ENCODE data around the gene EXOC7.
"Not testable (repeated sequence)": the region's sequence is repeated elsewhere in the genome, so short reads cannot be mapped to it uniquely, and the experiment has no call there.

EXOC7 gene

DNA sequence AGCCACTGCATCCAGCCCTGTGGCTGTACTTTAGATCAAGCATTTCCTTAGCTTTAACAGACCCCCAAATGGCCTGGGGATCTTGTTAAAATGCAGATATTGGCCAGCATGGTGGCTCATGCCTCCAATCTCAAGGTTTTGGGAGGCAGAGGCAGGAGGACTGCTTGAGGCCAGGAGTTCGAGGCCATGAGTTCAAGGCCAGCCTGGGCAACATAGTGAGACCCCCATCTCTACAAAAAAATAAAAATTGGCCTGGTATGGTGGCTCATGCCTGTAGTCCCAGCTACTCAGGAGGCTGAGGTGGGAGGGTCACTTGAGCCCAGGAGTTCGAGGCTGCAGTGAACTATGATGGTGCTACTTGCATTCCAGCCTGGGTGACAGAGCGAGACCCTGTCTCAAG is 60.7 kb downstream of the EXOC7 start:
- DNase-seq, ATAC-seq: not testable (repeated sequence)

DNA sequence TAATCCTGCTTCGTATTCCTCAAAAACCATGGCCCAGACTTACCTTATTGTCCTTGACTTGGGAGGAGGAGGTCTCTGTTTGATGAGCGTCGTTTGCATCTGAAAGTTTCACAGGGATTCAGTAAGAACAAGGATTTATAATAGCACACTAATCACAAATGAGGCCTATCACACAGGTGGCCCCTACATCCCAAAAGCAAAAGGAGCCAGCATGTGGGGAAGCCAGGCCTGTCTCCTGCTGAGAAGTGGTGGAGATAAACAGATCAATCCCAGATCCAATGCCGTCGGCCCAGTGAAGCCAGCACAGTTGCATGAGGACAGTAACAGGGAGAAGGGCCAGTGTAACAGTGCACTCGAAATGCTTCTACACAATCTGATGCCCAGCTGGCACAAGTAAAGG is 63.2 kb downstream of the EXOC7 start:
- DNase-seq = no peak
- no peak for ATAC-seq

DNA sequence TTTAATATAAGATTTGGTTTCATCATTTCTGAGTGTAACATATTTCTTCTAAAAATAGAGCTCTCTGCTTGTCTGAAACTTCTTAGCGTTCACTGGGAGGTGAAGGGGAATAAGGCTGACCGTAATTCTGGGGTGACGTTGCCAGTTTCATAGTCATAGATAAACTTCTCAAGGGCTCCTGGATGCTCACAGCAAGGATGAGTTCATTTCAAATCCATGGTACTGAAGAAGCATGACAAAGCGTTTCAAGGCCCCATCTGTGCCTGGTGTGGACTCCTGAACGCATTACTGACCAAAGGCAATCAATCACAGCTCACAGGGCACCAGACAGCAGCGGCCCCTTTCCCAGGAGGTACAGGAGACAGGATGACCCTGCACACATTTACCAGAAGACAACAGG is 64.5 kb downstream of the EXOC7 start:
- ATAC-seq = no peak
- no peak for DNase-seq

DNA sequence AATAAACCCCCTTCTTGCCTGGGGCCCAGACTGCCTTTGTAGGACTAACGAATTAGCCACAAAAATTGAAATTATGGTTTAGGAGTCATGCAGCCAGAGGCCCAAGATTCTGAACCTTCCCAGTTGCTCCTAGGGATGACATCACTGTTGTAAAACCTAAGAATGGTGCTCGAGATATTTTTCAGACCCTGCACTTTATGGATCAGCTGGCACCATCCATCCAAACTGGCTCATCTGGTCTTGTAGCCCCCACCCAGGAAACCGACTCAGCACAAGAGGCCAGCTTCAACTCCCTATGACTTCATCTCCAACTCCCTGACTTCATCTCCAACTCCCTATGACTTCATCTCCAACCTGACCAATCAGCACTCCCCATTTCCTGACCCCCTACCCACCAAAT is 65.5 kb downstream of the EXOC7 start:
- DNase-seq (no peak), ATAC-seq (no peak)

DNA sequence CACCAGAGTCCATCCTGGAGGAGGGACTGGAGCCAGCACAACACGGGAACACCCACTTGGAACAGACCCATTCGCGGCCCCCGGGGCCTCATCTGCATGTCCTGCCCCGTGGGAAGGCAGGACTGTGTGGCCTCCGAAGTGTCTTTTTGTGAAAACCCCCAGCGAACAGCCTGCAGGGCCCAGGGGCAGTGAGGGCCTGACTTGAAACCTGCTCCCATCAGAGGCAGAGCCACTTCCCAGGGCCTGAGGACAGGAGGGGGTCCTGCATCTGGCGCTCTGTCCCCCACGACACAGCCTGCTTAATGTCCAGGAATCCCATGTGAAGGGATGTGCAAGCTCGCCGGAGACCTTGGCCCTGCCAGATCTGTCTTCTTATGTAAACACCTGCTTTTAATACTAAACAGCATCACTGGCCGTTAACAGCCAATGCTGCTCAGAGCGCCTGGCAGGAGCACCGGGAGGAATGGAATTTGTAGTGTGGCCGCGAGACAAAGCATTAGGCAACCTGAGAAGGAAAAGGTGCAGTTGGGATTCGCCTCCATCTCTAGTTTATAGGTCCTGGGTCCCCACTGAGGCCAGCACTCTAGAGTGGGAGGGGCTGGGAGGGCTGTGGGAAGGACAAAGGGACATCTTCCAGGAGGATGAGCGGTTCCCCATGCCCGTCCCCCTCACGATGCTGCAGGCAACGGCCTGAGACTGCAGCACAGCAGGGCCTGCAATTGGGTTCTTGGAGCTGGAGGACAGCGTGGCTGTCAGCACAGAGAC is 66.9 kb downstream of the EXOC7 start:
- no peak for ATAC-seq

DNA sequence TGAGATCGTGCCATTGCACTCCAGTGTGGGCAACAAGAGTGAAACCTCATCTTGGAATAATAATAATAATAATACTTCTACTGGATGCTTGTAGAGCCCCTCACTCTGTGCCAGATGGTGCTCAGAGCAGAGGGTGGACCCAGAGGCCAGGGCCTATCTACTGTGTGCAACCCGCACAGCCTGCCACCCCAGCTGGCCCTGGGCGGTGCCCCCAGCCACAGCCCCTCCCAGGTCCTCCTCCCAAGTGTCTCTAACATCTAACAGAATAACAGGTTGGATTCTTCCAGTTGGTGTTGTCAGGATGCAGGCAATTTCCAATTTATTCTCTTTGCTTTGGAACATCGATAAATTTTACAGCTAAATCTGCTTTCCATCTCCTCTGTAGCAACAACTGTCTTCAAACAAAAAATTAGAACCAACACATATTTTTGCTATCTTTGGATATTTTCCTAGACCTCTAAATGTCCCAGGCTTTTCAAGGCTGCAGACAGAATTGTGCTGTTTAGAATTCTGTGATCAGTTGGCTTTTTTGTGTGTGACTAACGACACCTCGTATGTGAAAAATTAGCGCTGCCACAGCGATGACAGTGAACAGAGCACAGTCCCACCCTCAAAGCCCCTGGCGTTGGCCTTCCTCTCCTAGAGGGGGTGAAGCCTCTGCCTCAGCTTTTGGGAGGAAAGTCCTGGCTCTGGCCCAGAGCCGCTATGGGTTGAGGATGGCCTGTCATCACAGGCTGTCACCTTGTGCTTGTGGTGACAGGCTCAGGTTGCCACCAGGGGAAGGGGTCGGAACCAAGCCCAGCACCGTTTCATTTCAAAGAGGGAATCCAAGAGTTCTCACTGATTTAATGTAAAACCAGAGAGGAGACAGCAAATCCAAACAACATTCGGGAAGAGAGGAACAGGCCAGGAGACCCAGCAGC is 68.9 kb downstream of the EXOC7 start:
- no peak for DNase-seq
- no peak for ATAC-seq

More for the DNA sequence above, 66.9 kb downstream of the EXOC7 start:
- DNase-seq = no peak

DNA sequence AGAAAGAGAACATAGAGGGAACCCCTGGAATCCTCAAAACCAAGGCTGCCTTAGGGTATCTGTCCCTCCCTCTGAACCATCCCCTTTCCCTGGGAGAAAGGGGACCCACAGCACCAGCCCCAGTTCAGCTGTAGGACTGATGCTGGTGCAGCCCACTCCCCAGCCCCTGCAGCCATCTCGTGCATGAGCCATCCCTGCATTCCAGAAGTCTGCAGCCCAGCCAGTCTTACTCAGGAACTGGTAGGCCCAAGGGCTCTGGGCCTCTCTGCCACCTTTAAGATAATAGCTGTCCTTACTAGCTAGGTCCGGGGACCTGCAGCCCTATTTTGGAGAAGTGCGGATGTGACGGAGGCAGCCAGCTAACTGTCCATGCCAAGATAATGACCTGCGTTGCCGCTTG is 70.4 kb downstream of the EXOC7 start:
- DNase-seq = no peak
- no peak for ATAC-seq

DNA sequence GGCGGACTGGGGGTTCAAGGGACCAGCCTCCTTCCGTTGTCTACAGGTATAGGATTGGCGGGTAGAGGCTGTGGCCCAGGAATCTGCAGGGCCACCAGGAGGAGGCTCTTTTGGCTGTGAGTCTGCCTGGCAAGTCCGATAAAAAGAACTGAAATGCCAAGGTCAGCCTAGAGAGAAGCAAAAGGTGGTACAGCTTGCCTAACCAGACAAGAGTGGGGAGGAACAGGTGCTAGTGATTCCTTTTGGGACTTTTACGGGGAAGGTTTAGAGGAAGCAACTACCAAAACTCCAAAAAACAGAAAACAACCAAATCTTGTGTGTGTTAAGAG is 70.8 kb downstream of the EXOC7 start:
- no peak for ATAC-seq
- DNase-seq = no peak

DNA sequence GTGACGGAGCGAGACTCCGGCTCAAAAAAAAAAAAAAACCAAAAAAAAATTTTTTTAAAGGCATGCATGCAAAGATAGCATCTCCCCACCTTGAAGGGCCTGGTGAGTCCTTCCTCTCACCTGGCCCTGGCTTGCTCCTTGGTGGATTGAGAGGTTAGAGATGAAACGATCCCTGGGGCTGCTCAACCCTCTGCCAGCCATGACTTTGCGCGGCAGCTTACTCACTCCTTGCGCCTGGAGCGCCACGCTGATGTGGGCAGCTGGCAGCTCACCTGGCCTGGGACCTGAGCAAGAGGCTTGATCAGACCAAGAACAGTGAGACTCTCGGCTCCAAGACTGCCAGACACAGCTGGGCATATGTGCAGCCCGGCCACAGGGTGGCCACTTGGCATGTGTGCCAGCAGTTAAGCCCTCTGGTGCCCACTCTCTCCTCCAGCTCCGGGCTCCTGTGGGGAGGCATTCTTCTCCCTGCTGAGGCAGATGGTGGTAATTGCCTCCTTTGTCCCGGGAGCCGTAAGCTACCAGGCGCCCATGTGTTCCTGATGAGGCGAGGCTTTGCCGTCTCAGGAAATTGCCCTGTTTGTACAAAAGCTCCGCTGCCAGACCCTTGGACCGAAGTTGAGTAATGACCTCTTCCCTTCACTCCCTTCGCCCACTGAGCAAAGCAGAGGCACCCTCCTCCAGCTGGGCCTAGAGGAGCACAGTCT is 71.4 kb downstream of the EXOC7 start:
- no peak for ATAC-seq
- DNase-seq = no peak
